ENCODE results near the gene CYFIP1. TPM values are rescaled to one million over a fixed set of nuclear protein-coding genes. Genes with fewer than 3 reads are reported as not detected.

The CYFIP1 gene
- total RNA-seq, 2 experiments from 2014 or later, result 14.6 to 16.3 TPM

DNA sequence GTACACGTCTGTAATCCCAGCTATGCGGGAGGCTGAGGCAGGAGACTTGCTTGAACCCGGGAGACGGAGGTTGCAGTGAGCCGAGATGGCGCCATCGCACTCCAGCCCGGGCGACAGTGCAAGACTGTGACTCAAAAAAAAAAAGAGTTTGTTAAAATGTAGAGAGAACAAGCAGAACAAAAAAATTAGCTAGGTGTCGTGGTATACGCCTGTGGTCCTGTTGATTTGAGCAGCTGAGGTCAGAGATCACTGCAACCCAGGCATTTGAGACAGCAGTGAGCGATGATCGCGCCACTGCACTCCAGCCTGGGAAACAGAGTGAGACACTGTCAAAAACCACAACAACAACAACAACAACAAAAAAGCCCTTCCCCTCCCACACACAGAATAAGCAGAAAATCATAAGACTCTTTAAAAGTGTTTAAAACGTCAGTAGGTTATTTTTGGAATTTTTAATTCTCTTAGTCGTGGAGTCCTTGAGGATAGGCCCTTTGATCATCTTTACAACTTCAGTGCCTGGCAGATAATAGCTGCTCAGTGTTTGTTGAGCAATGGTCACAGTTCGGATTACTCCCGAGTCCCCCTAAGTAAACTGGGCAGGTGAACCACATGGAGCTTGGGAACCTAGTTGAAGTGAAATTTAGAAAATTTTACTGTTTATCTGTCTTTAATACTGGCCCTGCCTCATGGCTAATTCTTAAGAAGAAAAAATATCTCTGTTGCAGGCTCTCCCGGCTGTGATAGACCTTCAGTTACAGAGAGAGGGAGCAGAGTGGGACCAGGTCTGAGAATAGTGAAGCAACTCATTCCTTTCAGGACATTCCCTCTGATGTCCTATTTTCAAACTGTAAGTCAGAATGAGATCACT lies 135.5 kb downstream of the CYFIP1 start:
- no peak for DNase-seq
- no peak overlapping the region for H3K4me3 Mint-ChIP-seq
- peaks cover 32% of the 10 kb centered on the region for H3K4me1 Mint-ChIP-seq
- H3K36me3 Mint-ChIP-seq (ENCODE audit: low read depth), result peaks cover 36% of the 10 kb centered on the region
- no peaks in the 10 kb centered on the region for H3K9me3 Mint-ChIP-seq
- no peak overlapping the region for H3K27ac Mint-ChIP-seq
- CTCF ChIA-PET, result interaction anchor here (0.7 kb wide), 1 partner anchor 46 kb away, joined by 4 read pairs; no protein-coding TSS in a partner anchor
- no peaks in the 10 kb centered on the region for H3K27me3 Mint-ChIP-seq
- POLR2A ChIA-PET, result no interaction called here

DNA sequence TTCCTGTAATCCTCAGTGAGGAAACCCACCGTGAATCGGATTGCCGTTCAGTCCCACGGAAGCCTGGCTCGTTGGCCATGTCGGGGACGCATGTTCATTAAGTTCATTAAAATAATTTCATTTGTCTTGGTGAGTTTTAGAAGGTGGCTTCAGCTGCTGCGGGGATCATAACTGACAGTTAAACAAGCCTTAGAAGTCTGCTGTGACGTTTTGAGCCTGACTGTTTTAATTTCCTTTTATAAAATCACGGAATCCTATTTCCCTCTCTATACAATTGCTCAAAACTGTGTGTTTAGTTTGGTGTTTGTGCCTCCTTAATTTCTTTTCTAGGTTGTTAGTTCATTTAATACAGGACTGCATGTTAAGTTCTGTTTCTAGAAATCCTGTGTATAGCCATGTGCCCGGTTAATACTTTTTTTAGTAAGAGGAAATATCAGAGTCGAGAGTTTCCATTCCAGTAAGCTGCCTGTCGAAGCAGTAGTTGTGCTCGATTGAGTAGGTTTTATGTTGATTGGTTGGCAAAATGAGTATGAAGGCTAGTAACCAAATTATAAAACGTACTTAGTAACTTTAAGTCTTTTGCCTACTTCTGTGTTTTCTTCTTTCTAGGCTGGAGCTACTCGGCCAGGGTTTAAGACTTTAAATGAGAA lies 141.0 kb downstream of the CYFIP1 start:
- CTCF ChIA-PET, result interaction anchor here (0.6 to 1.3 kb wide), 2 partner anchors 14 to 19 kb away, joined by 3 to 5 read pairs; no protein-coding TSS in a partner anchor
- H3K4me3 Mint-ChIP-seq, result peak overlapping the region; percentile 91
- H3K27me3 Mint-ChIP-seq, result no peaks in the 10 kb centered on the region
- H3K9me3 Mint-ChIP-seq, result no peaks in the 10 kb centered on the region
- DNase-seq, result no peak
- H3K27ac Mint-ChIP-seq, result peak overlapping the region; percentile 94
- peaks cover 21% of the 10 kb centered on the region for H3K4me1 Mint-ChIP-seq
- H3K36me3 Mint-ChIP-seq (ENCODE audit: low read depth), result peaks cover 18% of the 10 kb centered on the region
- POLR2A ChIA-PET, result no interaction called here

DNA sequence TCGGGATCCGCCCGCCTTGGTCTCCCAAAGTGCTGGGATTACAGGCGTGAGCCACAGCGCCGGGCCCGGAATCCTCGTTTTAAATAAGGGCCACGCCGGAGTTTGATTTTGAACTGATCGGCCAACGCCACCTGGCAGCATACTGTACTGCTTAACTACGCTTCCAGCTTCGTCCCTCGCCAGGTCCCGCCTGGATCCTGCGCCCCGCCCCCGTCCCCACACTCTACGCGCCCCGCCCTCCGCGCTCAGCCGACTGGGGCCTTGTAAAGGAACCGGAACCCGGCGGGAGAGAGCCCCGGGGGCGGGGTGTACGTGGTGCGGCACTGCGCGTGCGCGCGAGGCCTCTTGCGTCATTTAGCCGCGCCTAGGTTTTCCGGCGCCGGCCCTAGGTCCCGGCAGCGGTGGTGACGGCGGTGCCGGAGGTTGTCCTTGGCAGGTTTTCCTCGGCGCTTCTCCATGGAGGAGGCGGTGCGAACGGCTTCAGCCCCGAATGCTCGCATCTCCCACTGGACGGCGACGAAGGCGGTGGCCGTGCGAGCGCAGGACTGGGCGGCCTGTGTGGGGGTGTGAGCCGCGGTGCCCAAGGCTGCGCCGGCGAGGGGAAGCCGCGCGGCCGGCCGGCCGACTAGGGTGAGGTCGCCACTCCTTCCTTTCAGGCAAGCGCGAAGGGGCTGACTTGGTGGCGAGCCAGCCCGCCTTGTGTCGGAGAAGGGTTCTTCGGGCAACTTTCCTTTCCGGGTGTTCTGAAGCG lies 141.7 kb downstream of the CYFIP1 start, which contains the start of gene NIPA2:
Gene NIPA2 (plus strand): TSS at position 375 of the 751 bp plus-strand sequence. CDS start 13,066 bp downstream, outside the sequence.
- Mint-ChIP-seq H3K36me3 (ENCODE audit: low read depth) (peaks cover 18% of the 10 kb centered on the region), H3K4me3 (peak within 1 kb of the TSS; percentile 91), H3K27me3 (no peaks in the 10 kb centered on the region), H3K4me1 (peaks cover 21% of the 10 kb centered on the region), H3K9me3 (no peaks in the 10 kb centered on the region), H3K27ac (peak within 1 kb of the TSS; percentile 94)
- CTCF ChIA-PET, result no interaction called here
- peak; percentile 97 for DNase-seq
- POLR2A ChIA-PET, result no interaction called here

GRCh38 chr15:22831473-22831872 lies 148.7 kb downstream of the CYFIP1 start:
- Mint-ChIP-seq H3K27ac (no peak overlapping the region), H3K4me3 (no peak overlapping the region), H3K9me3 (no peaks in the 10 kb centered on the region), H3K36me3 (ENCODE audit: low read depth) (no peaks in the 10 kb centered on the region), H3K27me3 (no peaks in the 10 kb centered on the region), H3K4me1 (no peaks in the 10 kb centered on the region)
- DNase-seq, result no peak
- ChIA-PET POLR2A (no interaction called here), CTCF (no interaction called here)

DNA sequence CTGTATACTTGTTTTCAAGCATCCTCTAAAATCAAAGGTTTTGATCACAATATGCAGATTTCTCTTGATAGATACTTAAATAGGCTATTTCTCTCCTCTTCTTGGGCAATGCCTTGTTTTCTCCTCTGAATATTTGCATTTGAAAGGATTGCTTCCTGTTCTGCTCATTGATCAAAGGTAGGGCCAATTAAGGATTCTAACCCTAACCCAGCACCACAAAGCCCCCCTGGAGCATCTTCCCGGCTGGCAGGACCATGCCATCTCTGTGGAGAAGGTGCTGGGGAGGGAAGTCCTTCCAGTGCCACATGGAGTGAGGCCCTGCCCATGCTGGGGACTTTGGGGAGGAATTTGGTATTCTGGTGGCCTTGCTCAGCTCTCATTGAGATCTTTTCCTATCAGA lies 153.0 kb downstream of the CYFIP1 start:
- ChIA-PET POLR2A (no interaction called here), CTCF (no interaction called here)
- no peaks in the 10 kb centered on the region for H3K9me3 Mint-ChIP-seq
- H3K4me1 Mint-ChIP-seq, result no peaks in the 10 kb centered on the region
- no peak overlapping the region for H3K4me3 Mint-ChIP-seq
- H3K36me3 Mint-ChIP-seq (ENCODE audit: low read depth), result peaks cover 5% of the 10 kb centered on the region
- no peaks in the 10 kb centered on the region for H3K27me3 Mint-ChIP-seq
- H3K27ac Mint-ChIP-seq, result no peak overlapping the region
- no peak for DNase-seq

DNA sequence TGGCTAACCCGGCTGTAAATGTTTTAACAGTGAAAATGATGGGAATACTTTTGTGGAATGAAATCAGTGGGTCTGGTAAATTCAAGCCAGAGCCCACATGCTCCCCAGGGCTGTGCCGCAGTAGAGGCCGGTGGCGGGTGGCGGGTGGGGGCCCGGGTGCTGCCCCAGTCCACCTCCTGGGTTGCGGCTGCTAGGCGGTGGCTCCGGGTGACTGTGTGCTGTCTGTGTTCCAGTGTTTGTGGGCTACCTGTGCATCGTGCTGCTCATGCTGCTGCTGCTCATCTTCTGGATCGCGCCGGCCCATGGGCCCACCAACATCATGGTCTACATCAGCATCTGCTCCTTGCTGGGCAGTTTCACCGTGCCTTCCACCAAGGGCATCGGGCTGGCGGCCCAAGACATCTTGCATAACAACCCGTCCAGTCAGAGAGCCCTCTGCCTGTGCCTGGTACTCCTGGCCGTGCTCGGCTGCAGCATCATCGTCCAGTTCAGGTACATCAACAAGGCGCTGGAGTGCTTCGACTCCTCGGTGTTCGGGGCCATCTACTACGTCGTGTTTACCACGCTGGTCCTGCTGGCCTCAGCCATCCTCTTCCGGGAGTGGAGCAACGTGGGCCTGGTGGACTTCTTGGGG lies 156.6 kb downstream of the CYFIP1 start:
- no peak overlapping the region for H3K27ac Mint-ChIP-seq
- peaks cover 10% of the 10 kb centered on the region for H3K36me3 Mint-ChIP-seq (ENCODE audit: low read depth)
- H3K4me1 Mint-ChIP-seq, result peaks cover 3% of the 10 kb centered on the region
- ChIA-PET CTCF (no interaction called here), POLR2A (no interaction called here)
- no peak for DNase-seq
- H3K4me3 Mint-ChIP-seq, result no peak overlapping the region
- no peaks in the 10 kb centered on the region for H3K27me3 Mint-ChIP-seq
- H3K9me3 Mint-ChIP-seq, result no peaks in the 10 kb centered on the region

DNA sequence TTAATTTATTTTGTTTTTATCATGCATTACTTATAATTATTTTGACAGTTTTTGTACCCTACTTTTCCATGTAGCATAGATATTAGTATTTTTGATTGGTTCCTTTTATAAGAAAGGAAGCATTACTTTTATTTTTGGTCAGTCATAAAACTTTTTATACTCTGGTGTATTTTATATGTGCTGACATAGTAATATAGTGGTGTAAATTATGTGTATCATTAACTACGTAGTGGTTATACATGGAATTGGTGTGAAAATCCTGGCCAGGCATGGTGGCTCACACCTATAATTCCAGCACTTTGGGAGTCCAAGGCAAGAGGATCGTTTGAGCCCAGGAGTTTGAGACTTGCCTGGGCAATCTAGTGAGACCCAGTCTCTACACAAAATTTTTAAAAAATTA lies 160.5 kb downstream of the CYFIP1 start:
- no peak overlapping the region for H3K27ac Mint-ChIP-seq
- CTCF ChIA-PET, result no interaction called here
- DNase-seq, result no peak

More for the DNA sequence above, 160.5 kb downstream of the CYFIP1 start:
- H3K36me3 Mint-ChIP-seq (ENCODE audit: low read depth), result peaks cover 8% of the 10 kb centered on the region
- H3K27me3 Mint-ChIP-seq, result no peaks in the 10 kb centered on the region
- H3K4me1 Mint-ChIP-seq, result peaks cover 9% of the 10 kb centered on the region
- no peak overlapping the region for H3K4me3 Mint-ChIP-seq
- POLR2A ChIA-PET, result no interaction called here
- H3K9me3 Mint-ChIP-seq, result no peaks in the 10 kb centered on the region

Other genes with a start within 250 kb of the CYFIP1 start
- 10 to 100 TPM; 17.5 to 18.0 TPM for gene NIPA1, start 193.7 kb downstream of the CYFIP1 start, total RNA-seq
- 10 to 100 TPM; 39.5 to 48.5 TPM for gene NIPA2, start 141.7 kb downstream of the CYFIP1 start, total RNA-seq
- gene TUBGCP5, start 59.2 kb upstream of the CYFIP1 start, total RNA-seq, result 10 to 100 TPM; 21.7 to 22.2 TPM
- gene GOLGA6L1, start 156.5 kb upstream of the CYFIP1 start, total RNA-seq, result not detected